DMS153 (cell line): Measurements from ENCODE around the gene KLK13.

Experiments
- DNase-seq: peaks from one replicate; lab custom pipeline; 2025; lab: John Stamatoyannopoulos, UW

Gene KLK13

DNA sequence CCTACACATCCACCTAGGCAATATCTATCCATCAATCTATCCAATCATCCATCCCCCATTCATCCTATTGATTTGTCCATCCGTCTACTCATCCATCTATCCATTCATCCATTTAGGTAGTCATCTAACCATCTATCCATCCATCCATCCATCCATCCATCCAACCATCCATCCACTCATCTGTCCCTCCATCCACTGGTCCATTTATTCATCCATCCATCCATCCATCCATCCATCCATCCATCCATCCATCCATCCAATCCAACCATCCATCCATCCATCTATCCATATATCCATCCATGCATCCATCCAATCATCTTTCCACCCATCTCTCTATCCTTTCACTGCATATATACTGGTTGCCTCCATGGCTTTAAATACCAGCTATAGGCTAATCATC, 3.9 kb downstream of the KLK13 start:
- no peak for DNase-seq

DNA sequence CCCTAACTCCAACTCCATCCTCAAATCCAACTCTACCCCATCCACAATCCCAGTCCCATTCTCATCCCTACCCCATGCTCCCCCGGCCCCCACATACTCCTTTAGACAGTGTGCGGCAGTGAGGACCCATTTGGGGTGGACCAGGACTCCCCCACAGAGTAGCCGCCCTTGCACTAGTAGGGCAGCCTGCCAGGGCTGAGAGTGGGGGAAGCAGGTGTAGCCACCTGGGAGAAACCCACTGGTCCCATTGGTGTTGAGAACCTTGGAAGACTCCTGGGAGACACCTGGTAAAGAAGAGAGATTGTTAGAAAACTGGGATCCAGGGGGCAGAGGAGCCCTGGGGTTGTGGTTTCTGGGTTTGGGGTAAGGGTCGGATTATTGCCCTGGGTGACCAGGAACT, 4.6 kb downstream of the KLK13 start:
- no peak for DNase-seq

DNA sequence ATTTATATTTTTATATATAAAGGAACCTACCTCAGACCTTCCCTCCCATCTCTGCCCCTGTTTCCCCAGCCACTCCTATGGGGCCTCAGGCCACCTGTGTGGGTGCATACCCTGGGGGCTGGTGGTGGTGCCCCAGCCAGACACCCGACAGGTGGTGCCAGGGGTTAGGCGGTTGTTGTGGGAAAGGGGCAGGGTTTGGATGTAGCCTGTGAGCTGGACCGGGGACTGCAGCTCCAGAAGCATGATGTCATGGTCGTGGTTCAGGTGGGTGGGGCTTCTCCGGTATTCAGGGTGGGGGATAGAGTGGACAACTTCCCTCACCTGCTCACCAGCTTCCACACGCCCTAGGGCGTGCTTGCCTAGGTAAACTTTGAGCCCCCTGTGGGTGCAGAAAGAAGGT, 5.2 kb downstream of the KLK13 start:
- no peak for DNase-seq

DNA sequence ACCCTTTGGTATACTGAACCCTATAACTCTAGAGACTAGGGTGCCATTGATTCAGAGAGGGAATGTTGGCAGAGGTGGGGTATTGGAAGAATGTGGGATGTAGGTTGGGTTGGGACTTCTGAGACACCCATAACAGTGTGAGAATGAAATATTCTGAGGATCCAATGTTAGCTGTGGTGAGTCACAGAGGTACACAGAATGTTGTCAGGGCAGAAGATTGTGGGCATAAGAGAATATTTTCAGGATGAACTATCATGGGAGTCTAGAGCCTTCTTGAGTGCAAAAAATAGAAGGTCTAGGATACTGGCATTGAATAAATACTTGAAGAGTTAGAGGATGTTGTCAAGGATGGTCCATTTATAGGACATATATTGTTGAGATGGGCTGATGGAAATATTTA, 9.0 kb downstream of the KLK13 start:
- no peak for DNase-seq

DNA sequence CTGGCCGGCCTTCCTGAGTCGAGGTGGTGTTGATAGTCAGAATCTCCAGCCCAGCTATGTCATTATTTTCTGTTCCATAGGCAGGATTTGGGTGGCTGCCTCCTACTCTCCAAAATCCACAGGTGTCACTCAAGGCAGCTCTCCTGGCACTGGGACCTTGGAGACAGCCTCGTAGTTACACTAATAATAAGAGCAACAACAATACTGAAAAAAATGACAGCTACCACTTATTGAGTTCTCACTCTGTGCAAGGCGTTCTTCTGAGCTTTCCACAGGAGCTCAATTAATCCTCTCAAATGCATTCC, 17.9 kb downstream of the KLK13 start:
- no peak for DNase-seq

DNA sequence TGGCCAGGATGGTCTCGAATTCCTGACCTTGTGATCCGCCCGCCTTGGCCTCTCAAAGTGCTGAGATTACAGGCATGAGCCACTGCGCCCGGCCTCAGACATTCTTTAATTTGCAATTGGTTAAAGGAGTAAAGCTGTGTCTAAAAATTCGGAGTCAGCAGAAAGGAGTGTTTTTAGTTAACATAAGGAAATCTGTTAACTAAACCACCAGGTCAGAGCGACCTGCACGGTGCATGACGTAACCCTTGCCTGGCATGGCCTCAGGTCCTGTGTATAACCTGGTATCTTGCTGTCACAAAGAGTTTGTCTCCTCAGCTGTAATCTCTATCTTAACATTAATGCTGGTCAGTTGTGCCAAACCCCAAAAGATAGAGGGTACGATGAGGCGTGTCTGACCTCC, 20.6 kb downstream of the KLK13 start:
- no peak for DNase-seq

DNA sequence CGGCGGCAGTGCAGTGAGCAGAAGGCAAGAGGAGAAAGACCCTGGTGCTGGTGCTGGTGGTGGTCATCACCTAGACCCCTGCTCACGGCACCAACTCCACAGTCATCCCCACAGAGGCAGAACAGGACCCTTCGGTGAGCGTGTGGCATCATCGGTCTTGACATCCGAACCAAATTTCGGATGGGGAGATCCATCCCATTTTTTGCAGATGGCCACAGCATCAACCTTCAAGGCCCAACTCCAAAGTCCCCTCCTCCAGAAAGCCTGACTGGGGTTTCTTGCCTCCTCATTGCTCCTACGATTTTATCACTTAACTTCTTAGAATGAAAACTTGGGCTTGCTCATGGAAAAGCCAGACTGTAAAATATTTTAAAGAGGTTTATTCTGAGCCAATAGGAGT, 21.4 kb downstream of the KLK13 start:
- no peak for DNase-seq

DNA sequence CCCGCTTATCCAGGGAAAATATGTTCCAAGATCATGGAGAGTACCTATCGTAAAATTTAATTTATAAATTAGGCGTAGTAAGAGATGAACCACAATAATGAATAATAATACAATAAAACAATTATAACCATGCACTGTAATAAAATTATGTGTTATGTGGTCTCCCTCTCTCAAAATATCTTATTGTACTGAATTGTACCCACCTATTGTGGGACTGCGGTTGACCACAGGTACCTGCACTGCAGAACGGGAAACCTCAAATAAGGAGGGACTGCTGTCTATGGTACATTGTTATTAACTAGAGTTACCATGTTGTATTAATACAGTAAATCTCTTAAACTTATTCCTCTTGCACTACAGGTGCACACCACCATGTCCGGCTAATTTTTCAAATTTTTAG, 24.7 kb downstream of the KLK13 start:
- DNase-seq = no peak

DNA sequence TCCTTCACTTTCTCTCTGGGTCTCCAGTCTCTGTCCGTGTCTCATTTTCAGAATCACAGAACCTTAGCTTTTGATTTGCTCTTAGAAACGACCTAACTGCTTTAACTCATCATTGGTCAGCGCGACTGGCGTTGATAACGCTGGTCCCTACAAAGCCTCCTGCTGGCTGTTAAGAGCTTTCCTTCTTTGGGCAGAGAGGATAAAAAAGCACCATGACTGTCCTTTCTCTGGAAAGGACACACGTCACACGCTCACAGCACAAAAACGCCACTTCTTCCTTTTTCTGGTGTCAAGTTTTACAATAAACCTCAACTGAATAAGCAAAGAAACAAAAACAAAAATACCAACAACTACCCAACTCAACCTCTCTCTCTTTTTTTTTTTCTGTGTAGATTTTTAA, 28.4 kb downstream of the KLK13 start:
- DNase-seq = no peak

DNA sequence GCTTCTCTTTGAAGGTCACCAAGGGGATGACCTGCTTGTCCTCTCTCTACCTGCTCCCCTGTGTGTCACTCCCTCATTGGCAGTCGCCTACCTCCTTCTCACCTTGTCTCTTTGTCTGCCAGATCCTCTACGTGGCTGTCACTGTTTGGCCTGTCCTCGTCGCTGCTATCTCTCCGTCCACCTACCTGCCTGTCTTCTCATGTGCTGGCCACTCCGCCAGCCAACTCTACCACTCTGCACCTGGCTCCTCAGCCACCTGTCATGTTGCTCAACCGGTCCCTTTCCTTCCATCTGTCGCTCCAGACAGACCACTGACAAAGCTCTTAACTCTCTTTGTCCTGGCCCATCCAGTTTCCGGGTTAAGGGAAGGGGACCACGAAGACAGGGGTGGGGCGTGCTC, 30.2 kb downstream of the KLK13 start, which contains the start of gene KLK12:
TSS of gene KLK12 (minus strand) at position 299 of the 400 bp plus-strand sequence. CDS start 381 bp downstream, outside the sequence.
- DNase-seq = peak; percentile 76

DNA sequence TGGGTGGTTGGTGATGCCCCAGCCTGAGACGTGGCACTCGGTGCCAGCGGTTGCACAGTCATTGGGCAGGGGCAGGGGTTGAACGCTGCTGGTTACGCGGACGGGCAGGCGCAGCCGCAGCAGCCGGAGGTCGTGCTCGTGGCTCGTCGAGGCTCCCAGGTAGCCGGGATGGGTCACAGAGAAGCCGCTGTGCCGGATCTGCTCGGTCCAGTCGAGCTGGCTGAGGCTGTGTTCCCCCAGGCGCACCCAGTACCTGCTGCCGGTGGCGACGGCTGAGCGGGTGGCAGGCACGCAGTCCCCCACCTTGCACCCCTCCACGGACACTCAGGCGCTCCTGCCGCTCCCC, 33.0 kb downstream of the KLK13 start:
- DNase-seq = no peak

DNA sequence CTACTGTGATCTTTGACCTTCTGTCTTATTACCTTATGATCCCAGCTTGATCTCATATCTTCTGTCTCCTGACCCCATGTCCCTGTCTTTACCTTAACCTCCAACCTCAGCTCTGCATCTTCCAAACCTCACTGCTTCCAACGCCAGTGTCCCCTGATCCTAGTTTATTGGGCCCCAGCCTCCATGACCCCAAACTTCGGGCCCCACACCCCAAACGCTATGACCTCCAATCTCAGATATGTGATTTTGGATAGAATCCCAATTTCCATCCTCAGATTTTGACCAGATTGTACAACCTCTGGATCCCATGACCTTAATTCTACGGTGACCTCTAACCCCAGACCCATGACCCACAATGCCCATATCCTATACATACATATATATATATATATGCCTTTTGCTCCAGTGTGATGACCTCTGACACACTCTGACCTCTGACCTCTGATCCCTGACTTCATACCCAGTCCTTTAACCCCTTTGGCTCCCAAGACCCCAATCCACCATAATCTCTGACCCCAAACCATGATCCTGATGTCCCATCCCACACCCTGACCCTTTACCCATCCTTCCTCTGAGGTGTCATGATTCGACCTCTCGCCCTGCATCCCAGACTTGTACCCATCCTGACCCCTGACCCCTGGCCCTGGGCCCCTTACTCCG, 33.5 kb downstream of the KLK13 start:
- DNase-seq = no peak

DNA sequence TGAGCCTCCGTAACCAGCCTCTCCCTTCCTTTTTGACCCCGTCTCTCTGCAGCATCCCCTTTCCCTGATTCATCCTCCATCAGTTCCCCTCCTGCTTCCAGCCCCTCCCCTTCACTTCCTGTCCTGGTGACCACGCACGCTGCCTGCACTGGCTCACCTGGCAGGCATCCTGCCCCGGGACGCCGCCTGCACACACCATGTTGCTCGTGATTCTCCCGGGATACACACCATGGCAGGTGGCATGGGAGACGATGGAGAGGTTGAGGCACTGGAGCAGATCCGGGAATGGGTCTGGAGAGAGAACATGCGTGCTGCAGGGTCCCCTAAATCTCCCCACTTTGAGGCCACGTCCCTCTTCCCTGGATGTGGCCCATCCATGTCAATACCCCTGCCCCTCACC, 34.3 kb downstream of the KLK13 start:
- DNase-seq = no peak

DNA sequence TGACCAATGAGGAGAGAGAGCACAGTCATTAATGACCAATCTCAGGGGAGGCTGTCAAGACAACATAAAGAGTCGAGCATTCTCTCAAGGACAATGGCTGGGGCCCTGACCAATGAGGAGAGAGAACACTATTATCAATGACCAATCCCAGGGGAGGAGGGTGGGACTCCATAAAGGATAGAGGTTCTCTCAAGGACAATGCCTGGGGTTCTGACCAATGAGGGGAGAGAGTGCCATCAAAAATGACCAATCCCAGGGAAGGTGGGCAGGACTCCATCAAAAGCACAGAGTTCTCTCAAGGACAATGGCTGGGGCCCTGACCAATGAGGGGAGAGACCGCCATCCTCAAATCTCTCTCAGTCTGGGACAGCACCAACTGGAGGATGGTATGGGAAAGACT, 35.2 kb downstream of the KLK13 start:
- no peak for DNase-seq

DNA sequence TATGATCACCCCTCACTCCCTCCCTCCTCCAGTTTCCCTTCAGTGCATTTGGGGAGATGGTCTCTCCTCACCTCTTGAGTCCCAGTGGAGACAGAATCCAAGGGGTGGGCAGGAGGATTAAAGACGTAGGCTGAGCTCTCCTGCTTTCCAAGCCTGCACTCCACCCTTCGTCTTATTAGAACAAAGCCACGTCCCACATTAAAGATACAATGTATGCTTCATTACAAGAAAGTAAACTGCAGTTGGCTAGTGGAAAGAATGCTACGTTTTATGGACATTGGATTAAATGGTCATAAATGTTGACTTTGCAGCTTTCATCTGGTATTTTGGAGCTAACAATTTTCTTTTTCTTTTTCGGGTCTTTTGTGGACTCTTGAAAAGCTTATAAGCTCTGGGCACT, 37.0 kb downstream of the KLK13 start:
- DNase-seq = no peak

DNA sequence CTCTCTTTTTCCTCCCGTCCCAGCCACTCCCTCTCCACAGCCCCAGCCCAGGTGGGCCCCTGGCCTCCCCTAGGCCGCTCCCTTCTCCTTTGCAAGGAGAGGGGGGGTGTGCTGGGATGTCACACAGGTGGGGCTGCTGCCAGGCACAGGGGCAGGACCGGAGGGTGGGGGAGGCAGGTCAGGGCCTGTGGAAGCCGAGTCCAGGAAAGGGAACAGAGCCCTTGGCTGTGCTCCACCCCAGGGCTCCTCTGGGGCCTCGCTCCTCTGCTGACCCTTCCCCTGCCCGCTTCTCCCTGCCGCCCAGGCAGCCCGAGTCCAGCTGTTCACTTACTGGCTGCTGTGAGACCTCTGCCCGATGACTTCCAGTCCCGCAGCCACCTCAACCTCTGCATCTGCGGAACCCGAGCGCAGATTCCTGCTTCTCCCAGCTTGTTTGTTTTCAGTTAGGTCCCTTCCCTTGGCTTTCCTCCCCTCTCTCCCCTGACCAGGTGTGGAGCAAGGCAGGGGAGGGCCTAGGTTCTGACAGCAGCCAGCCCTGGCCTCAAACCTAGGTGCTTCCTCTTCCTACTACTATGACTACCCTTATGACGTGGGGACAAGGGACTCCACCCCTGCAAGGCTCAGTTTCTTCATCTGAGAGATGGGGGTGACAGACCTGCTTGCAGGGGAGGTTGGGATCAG, 37.6 kb downstream of the KLK13 start:
- DNase-seq = no peak

DNA sequence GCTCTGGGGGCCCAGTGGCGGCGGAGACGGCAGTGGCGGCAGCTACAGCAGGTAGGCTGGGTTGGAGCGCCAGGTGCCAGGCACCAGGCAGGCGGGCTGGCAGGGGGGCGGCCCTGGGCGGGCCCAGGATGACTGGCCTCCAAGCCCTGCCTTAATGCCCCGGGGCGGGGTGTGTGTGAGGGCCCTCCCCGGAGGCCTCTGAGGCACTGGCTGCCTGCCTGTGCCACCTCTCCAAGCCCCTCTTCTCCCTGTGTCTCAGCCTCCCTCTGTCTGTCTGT, 38.4 kb downstream of the KLK13 start, which contains the start of gene KLK11:
TSS of gene KLK11 (minus strand) at position 63 of the 278 bp plus-strand sequence. CDS start 985 bp downstream, outside the sequence.
- peak; percentile 48 for DNase-seq

DNA sequence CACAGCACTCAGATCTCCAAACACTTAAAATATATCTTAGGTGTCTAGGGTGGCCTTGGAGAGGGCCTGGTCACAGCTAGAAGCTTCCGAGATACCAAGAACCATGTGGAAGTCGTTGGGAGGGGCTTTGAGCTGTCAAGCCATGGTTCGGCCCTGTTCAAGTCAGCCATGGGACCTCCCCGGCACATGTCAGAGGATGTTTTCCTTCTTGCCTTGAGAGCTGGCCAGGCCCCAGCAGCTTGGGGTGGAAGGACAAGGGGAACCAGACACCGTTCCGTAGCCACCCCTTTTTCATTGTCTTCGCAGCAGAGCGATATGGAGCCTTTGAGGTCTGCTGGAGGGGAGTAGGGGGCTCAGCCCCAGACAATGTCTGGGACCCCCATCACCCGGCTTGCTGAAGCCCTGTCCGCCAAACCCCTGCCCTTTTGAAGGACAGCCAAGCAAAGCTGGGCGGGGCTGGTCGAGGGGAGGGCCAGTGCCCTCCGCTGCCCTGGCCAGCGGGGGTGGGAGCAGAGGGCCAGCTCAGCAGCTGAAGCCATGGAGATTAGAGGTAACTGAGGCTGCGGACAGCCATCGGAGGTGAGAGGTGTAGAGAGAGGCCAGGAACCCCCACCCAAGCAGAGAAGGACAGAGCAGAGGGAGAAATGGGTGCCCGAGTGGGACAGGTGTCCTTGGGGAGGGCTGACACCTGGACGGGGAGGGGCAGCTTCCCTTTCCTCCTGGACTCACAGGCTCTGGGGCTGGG, 38.9 kb downstream of the KLK13 start:
- DNase-seq = no peak

DNA sequence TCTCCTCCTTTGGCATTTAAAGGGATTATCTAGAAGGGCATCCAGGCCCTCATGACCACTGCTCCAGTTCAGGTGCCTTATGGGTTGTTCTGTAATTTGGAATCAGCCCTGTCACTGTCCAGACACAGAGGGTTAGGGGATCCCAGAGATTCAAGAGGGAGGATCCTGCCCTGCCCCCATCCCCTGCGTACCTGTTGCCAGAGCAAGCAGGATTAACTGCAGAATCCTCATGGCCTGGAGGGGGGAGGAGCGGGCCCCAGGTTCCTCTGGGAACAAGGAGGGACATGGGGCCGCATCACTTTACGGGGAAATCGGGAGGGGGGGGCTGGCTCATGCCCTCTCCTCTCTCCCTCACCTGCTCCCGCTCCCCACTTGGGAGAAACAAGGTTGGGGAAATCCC, 39.5 kb downstream of the KLK13 start:
- DNase-seq = peak; percentile 5

DNA sequence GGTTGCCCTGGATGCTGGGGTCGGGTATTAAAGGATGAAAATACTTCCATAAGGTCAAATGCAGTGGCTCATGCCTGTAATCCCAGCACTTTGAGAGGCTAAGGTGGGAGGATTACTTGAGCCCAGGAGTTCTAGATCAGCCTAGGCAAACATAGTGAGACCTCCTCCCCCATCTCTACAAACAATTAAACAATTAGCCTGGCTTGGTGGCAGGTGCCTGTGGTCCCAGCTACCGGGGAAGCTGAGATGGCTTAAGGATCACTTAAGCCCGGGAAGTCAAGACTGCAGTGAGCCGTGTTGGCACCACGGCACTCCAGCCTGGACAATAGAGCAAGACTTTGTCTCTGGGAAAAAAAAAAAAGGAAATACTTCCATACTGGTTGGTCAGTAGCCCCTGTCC, 40.0 kb downstream of the KLK13 start:
- DNase-seq = peak; percentile 41

DNA sequence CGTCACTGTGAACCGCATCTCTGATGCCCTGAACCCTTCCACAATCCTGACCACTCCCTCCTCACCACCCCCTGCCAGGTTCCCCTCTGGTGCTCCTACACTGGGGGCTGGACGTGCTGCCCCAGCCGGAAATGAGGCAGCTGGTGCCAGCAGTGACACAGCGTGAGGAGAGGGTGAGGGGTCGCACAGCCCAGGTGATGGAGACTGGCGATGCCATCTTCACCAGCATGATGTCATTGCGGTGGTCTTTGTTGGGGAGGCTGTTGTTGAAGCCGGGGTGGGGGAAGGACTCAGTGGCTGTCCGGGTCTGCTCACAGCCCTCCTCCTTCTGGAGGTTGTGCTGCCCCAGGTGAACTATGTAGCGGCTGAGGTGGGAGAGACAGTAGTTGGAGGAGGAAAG, 40.9 kb downstream of the KLK13 start:
- no peak for DNase-seq

DNA sequence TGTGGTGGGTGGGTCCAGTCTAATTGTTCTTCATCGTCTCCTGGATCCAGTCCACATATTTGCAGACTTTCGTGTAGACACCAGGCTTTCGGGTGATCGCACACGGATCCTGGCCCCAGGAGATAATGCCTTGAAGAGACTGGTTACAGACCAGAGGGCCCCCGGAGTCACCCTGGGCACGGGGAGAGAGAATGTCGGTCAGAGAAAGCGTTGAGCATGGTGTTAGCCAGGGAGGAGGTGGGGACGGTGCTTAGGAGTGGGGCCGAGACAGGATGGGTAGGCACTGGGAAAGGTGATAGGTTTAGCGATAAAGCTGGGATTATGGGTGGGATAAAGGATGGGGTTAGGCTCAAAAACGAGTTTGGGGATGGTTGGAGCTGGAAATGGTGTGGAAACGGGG, 42.4 kb downstream of the KLK13 start:
- no peak for DNase-seq

DNA sequence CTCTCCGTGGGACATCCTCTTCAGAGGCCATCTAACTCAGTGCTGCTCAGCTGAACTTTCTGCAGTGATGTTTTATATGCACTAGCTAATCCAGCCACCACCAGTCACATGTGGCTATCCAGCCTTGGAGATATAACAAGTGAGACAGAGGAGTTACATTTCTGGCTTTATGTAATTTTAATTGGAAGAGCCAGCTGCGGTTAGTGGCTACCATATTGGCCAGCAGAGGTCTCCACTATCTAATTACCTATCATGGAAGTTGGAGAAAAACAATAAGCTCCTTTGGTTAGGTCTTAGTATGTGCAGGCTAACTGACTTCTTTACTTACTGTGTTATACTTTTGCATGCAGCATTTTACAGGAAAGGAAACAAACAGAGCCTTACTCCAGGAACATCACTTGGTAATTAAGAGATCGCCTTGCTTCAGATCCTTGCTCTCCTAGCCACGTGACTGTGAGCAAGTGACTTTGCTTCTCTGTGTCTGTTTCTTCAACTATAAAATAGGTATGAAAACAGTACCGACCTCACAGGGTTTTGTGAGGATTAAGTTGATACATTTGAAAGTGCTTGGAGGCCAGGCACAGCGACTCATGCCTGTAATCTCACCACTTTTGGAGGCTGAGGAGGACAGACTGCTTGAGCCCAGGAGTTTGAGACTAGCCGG, 43.8 kb downstream of the KLK13 start:
- peak; percentile 69 for DNase-seq
